Measurements from ENCODE around the gene MT1B.

DNA sequence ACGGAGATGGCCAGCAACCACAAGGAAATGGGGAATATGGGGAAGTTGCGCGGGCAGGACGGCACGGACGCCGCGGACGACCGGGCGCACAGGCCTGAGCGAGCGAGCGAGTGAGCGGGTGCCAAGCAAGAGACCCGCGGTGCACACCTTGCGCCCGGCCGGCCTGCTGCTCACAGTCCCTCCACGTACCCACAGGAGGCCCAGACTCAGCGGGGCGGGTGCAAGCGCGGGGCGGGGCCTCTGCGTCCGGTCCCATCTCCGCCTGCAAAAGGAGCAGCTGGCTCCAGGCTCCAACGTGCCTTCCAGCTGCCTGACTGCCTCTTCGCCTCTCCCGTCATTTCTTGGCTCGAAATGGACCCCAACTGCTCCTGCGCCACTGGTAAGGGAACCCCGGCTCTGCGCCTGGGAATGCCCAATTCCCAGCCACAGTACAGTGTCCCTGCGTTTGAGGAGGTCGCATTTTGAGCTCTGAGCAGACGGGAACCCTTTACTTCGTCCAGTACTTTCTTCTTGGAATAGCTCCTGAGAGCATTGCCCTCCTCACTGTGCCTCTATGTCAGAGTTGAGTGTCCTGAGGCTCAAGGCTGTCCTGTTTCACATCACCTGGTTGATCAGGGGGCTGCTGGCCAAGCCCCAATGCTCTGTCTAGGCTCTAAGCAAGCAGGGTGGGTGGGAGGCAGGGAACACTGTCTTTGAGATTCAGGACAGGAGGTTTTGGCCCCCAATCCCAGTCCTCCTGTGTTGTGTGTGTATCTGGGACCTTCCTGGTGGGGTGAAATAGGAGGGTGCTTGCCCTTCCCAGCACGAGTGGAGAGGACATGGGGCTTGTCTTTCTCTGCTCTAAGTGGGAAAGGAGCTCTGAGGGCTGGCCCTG, 34.2 kb upstream of the MT1B start:
- TF ChIP-seq, protein P1, sequence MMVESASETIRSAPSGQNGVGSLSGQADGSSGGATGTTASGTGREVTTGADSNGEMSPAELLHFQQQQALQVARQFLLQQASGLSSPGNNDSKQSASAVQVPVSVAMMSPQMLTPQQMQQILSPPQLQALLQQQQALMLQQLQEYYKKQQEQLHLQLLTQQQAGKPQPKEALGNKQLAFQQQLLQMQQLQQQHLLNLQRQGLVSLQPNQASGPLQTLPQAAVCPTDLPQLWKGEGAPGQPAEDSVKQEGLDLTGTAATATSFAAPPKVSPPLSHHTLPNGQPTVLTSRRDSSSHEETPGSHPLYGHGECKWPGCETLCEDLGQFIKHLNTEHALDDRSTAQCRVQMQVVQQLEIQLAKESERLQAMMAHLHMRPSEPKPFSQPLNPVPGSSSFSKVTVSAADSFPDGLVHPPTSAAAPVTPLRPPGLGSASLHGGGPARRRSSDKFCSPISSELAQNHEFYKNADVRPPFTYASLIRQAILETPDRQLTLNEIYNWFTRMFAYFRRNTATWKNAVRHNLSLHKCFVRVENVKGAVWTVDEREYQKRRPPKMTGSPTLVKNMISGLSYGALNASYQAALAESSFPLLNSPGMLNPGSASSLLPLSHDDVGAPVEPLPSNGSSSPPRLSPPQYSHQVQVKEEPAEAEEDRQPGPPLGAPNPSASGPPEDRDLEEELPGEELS (CRISPR knock-in tag; IDR thresholded peaks at IDR 0.05; ENCODE audit: borderline replicate concordance), result no peak
- no peak for TF ChIP-seq ZKSCAN1 (IDR thresholded peaks at IDR 0.05; ENCODE audit: low read depth, low read length)
- TF ChIP-seq ZNF717 (CRISPR knock-in tag; IDR thresholded peaks at IDR 0.05), result no peak
- TF ChIP-seq STAT5A (IDR thresholded peaks at IDR 0.05; ENCODE audit: borderline replicate concordance, low read length), result no peak
- TF ChIP-seq, protein P2, sequence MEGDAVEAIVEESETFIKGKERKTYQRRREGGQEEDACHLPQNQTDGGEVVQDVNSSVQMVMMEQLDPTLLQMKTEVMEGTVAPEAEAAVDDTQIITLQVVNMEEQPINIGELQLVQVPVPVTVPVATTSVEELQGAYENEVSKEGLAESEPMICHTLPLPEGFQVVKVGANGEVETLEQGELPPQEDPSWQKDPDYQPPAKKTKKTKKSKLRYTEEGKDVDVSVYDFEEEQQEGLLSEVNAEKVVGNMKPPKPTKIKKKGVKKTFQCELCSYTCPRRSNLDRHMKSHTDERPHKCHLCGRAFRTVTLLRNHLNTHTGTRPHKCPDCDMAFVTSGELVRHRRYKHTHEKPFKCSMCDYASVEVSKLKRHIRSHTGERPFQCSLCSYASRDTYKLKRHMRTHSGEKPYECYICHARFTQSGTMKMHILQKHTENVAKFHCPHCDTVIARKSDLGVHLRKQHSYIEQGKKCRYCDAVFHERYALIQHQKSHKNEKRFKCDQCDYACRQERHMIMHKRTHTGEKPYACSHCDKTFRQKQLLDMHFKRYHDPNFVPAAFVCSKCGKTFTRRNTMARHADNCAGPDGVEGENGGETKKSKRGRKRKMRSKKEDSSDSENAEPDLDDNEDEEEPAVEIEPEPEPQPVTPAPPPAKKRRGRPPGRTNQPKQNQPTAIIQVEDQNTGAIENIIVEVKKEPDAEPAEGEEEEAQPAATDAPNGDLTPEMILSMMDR (IDR thresholded peaks at IDR 0.05 in 2 of 3, conservative IDR thresholded peaks at IDR 0.05 in 1 of 3; ENCODE audit: insufficient read depth in 2 of 3, low read depth in 1 of 3, low read length in 3 of 3), result no peak
- no peak for TF ChIP-seq POLR2A (conservative IDR thresholded peaks at IDR 0.05)
- no peak for TF ChIP-seq HDAC2 (IDR thresholded peaks at IDR 0.05)
- no peak for TF ChIP-seq ZNF274 (IDR thresholded peaks at IDR 0.05; ENCODE audit: borderline replicate concordance, low read depth, low read length)
- no peak for TF ChIP-seq SIN3A (IDR thresholded peaks at IDR 0.05; ENCODE audit: borderline replicate concordance in 2 of 2, control insufficient read depth in 1 of 2, low read depth in 2 of 2, low read length in 2 of 2)
- no peak for TF ChIP-seq EZH2 (IDR thresholded peaks at IDR 0.05; ENCODE audit: borderline replicate concordance, low read depth, low read length)
- no peak for TF ChIP-seq NFYB (IDR thresholded peaks at IDR 0.05; ENCODE audit: extremely low read depth, insufficient read length)
